Vagina (tissue), 2 donors: ENCODE data around the gene JSRP1. TPM values are rescaled to one million over a fixed set of nuclear protein-coding genes. Genes with fewer than 3 reads are reported as not detected.
A peak's percentile ranks its signal among the peaks of the same experiment; 100 is the strongest.

Source experiments
- DNase-seq, 2 donors: peaks; one replicate each; pipeline ENCODE4 v3.0.0-alpha.2; 2017; ENCODE audit errors: extremely low spot score in 2 of 2
- H3K27ac ChIP-seq: fragments of 200-600 bp; sonication (generic); one replicate; pipeline ENCODE4 v1.5.1; 2019
- H3K27me3 ChIP-seq: fragments of 200-600 bp; sonication (generic); one replicate; pipeline ENCODE4 v1.5.1; 2019
- H3K36me3 ChIP-seq, 2 donors: fragments of 200-600 bp; sonication (generic); one replicate each; pipeline ENCODE4 v1.5.1; 2017 to 2019
- H3K4me1 ChIP-seq: fragments of 200-600 bp; sonication (generic); one replicate; pipeline ENCODE4 v1.5.1; 2019
- H3K4me3 ChIP-seq, 2 donors: fragments of 200-600 bp; sonication (generic); 1 replicate in 1 of 2; 2 replicates in 1 of 2; pipeline ENCODE4 v1.5.1; 2016 to 2019
- H3K9me3 ChIP-seq: fragments of 200-600 bp; sonication (generic); one replicate; pipeline ENCODE4 v1.5.1; 2019
- POLR2A ChIP-seq, 2 donors: fragments of 450-650 bp; IDR thresholded peaks; one replicate each; pipeline ENCODE4 v1.6.1; 2017; ENCODE audit warnings: antibody characterized with exemption in 2 of 2, mild to moderate bottlenecking in 2 of 2, moderate library complexity in 2 of 2
- POLR2AphosphoS5 ChIP-seq, 2 donors: sonication (generic); formaldehyde crosslinking; IDR thresholded peaks; one replicate each; pipeline ENCODE4 v1.9.0; 2017; ENCODE audit warnings: antibody characterized with exemption in 2 of 2, mild to moderate bottlenecking in 2 of 2, low read depth in 1 of 2; ENCODE audit not compliant: insufficient read depth in 1 of 2
- intact Hi-C: fragments of 100-400 bp; cut with DNase I; formaldehyde crosslinking; loops from one replicate; pipeline ENCODE4 v1.15.1; 2023
- total RNA-seq: library from RNA; depleted of rRNA; stranded (reverse); fragments of >200 nt; gene quantifications from one replicate; pipeline ENCODE4 v1.2.3, GENCODE V29; 2016
- TF ChIP-seq, protein P1 (sequence below), 3 experiments: fragments of 450-650 bp in 2 of 3; fragments of 200-600 bp in 1 of 3; sonication (generic) in 1 of 3; IDR thresholded peaks; one replicate each; pipeline ENCODE4 v1.5.1; 2017 to 2019; ENCODE audit warnings: antibody characterized with exemption in 3 of 3, mild to moderate bottlenecking in 2 of 3, moderate library complexity in 2 of 3

The JSRP1 gene
- total RNA-seq, 1 donor from 2014 or later: not detected

DNA sequence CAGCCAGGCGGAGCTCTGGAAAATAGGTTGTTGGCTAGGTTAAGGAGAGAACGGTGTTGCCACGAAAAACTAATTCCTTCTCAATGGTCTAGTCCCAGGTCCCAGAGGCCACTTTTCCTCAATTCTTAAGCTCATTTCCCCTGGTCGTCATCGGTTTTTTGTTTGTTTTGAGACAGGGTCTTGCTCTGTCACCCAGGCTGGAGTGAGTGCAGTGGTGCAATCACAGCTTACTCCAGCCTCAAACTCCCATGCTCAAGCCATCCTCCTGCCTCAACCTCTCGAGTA is 18.4 kb downstream of the JSRP1 start:
- no peak for DNase-seq
- Histone ChIP-seq H3K27me3 (no peaks in the 10 kb centered on the region), H3K4me3 (peak overlapping the region; percentile 84 to 100), H3K4me1 (peaks cover 81% of the 10 kb centered on the region), H3K36me3 (peaks cover 0 to 10% of the 10 kb centered on the region in 2 donors), H3K9me3 (no peaks in the 10 kb centered on the region), H3K27ac (no peak overlapping the region)
- TF ChIP-seq POLR2AphosphoS5 (IDR thresholded peaks at IDR 0.05; ENCODE audit: insufficient read depth in 1 of 2, low read depth in 1 of 2) (no peak), POLR2A (IDR thresholded peaks at IDR 0.05) (no peak)
- TF ChIP-seq, protein P1, sequence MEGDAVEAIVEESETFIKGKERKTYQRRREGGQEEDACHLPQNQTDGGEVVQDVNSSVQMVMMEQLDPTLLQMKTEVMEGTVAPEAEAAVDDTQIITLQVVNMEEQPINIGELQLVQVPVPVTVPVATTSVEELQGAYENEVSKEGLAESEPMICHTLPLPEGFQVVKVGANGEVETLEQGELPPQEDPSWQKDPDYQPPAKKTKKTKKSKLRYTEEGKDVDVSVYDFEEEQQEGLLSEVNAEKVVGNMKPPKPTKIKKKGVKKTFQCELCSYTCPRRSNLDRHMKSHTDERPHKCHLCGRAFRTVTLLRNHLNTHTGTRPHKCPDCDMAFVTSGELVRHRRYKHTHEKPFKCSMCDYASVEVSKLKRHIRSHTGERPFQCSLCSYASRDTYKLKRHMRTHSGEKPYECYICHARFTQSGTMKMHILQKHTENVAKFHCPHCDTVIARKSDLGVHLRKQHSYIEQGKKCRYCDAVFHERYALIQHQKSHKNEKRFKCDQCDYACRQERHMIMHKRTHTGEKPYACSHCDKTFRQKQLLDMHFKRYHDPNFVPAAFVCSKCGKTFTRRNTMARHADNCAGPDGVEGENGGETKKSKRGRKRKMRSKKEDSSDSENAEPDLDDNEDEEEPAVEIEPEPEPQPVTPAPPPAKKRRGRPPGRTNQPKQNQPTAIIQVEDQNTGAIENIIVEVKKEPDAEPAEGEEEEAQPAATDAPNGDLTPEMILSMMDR (IDR thresholded peaks at IDR 0.05): no peak
- intact Hi-C loops: loop anchor here (5.0 kb wide), 2 partner anchors 71 to 154 kb away; no protein-coding TSS in a partner anchor

DNA sequence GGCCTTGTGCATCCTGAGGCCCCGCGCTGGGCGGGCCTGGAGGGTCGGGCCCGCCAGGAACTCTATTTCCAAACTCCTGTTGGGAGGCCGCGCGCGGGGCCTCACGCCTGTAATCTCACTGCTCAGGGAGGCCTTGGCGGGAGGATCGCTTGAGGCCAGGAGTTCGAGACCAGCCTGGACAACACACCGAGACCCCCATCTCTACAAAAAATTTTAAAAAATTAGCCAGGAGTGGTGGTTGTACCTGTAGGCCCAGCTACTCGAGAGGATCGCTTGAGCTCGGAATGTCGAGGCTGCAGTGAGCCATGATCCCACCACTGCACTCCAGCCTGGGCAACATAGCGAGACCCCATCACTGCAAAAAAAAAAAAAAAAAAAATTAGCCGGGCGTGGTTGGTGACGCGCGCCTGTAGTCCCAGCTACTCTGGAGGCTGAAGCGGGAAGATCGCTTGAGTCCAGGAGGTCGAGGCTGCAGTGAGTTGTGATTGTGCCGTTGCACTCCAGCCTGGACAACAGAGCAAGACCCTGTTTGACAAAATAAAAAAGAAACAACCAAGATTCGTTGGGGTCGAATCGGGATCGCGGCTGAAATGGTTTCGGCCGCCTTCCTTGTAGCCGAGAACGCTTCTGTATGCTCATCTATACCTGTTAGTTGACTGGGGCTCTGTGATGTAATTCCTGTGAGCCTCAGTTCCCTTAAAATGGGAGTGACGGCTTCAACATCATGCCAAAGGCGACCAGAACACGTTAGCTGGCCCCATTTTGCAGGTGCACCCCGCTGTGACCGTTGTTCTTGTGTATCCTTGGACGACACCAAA is 19.0 kb downstream of the JSRP1 start:
- TF ChIP-seq POLR2AphosphoS5 (IDR thresholded peaks at IDR 0.05; ENCODE audit: insufficient read depth in 1 of 2, low read depth in 1 of 2) (no peak), POLR2A (IDR thresholded peaks at IDR 0.05) (no peak)
- TF ChIP-seq, protein P1 (IDR thresholded peaks at IDR 0.05): no peak
- H3K4me1 ChIP-seq: peaks cover 76% of the 10 kb centered on the region

DNA sequence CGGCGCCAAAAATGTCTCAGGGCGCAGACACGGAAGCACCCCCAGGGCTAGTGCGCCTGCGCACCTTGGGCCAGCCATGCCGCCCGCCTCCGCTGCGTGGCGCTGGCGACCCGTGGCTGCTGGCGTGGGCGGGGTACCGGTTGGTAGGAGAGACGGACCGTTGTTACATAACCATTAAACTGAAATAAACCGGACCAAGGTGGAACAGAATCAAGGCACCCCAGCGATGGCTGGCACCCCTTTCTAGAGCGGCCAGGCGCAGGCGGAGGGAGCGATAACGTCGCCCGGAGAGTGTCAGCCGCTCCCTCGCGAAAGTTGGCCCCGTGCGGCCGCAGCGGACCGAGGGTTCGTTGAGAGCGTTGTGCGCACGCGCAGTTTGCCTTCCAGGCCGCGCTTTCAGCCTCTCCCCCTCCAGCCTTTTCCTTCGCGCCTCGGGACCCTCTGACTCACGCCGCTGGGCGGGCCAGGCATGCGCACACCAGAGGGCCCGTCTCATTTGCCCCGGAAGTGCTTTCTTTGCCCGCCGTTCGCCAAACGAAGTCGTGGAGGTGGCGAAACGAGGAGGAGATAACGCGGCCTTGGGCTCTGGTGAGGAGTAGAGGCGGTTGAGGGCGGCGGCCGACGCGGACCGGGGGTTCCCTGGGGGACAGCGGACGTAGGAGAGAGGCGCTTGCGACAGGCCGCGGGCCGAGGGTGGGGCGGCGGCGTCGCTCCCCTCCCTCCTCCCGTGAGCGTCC is 19.7 kb downstream of the JSRP1 start, which contains the start of the genes PLEKHJ1 and SF3A2:
TSS of gene PLEKHJ1 (minus strand) at position 16 of the 737 bp plus-strand sequence. CDS start 81 bp downstream, outside the sequence.
TSS of gene SF3A2 (plus strand) at position 511 of the 737 bp plus-strand sequence. CDS start 6,595 bp downstream, outside the sequence.
- peaks cover 0 to 10% of the 10 kb centered on the region in 2 donors for H3K36me3 ChIP-seq
- peak within 1 kb of the TSS; percentile 84 to 100 for H3K4me3 ChIP-seq
- H3K27me3 ChIP-seq: no peaks in the 10 kb centered on the region
- intact Hi-C loops: loop anchor here (1.0 to 5.0 kb wide), 3 partner anchors 34 to 156 kb away; no protein-coding TSS in a partner anchor
- peak in 1 of 2 donors; percentile 44 for TF ChIP-seq POLR2A (IDR thresholded peaks at IDR 0.05)
- TF ChIP-seq, protein P1 (IDR thresholded peaks at IDR 0.05): peak; percentile 73 to 99 (median 97)
- TF ChIP-seq POLR2AphosphoS5 (IDR thresholded peaks at IDR 0.05; ENCODE audit: insufficient read depth in 1 of 2, low read depth in 1 of 2): peak; percentile 95 to 96
- no peaks in the 10 kb centered on the region for H3K9me3 ChIP-seq
- H3K4me1 ChIP-seq: peaks cover 68% of the 10 kb centered on the region
- H3K27ac ChIP-seq: peak within 1 kb of the TSS; percentile 97
- peak; percentile 97 to 98 for DNase-seq

More for the DNA sequence above, 19.0 kb downstream of the JSRP1 start:
- Histone ChIP-seq H3K27ac (peak overlapping the region; percentile 97), H3K36me3 (peaks cover 0 to 10% of the 10 kb centered on the region in 2 donors), H3K9me3 (no peaks in the 10 kb centered on the region), H3K27me3 (no peaks in the 10 kb centered on the region), H3K4me3 (peak overlapping the region; percentile 84 to 100)
- DNase-seq: no peak
- intact Hi-C loops: loop anchor here (5.0 kb wide), 2 partner anchors 70 to 155 kb away; no protein-coding TSS in a partner anchor

DNA sequence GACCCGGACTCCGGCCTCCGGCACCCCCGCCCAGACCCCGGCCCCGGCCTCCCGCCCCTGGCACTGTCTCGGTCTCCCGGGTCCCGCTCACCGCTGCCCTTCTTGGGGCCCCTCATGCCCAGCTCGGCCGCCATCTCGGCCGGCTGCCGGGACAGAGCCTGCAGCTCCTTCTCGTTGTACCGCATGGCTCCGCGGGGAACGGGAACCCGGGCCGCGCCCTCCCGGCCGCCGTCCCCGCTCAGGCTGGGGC is 20.2 kb downstream of the JSRP1 start:
- peaks cover 63% of the 10 kb centered on the region for H3K4me1 ChIP-seq

More for the DNA sequence above, 20.2 kb downstream of the JSRP1 start:
- intact Hi-C loops: loop anchor here (1.0 to 5.0 kb wide), 3 partner anchors 34 to 156 kb away; no protein-coding TSS in a partner anchor
- TF ChIP-seq, protein P1 (IDR thresholded peaks at IDR 0.05): no peak
- TF ChIP-seq POLR2A (IDR thresholded peaks at IDR 0.05): no peak
- no peak for TF ChIP-seq POLR2AphosphoS5 (IDR thresholded peaks at IDR 0.05; ENCODE audit: insufficient read depth in 1 of 2, low read depth in 1 of 2)
- H3K27ac ChIP-seq: peak overlapping the region; percentile 97
- no peak for DNase-seq
- H3K9me3 ChIP-seq: no peaks in the 10 kb centered on the region
- H3K27me3 ChIP-seq: no peaks in the 10 kb centered on the region
- H3K36me3 ChIP-seq: peaks cover 0 to 10% of the 10 kb centered on the region in 2 donors
- peak overlapping the region; percentile 84 to 100 for H3K4me3 ChIP-seq
